Neural progenitor cell (in vitro differentiated cells): Measurements from ENCODE around the gene TSPAN4.

Experiments
- EZH2 ChIP-seq: fragments of 200-600 bp; sonication (generic); IDR thresholded peaks from 2 replicates; pipeline ENCODE4 v1.6.1; 2017; ENCODE audit warnings: antibody characterized with exemption, mild to moderate bottlenecking, moderate library complexity
- EZH2phosphoT487 ChIP-seq: fragments of 200-600 bp; sonication (generic); IDR thresholded peaks from 2 replicates; pipeline ENCODE4 v1.6.1; 2017; ENCODE audit warnings: antibody characterized with exemption
- TF ChIP-seq, protein P1 (sequence below): fragments of 200-600 bp; sonication (generic); IDR thresholded peaks from 2 replicates; pipeline ENCODE4 v1.5.1; 2017; ENCODE audit warnings: antibody characterized with exemption, mild to moderate bottlenecking

DNA sequence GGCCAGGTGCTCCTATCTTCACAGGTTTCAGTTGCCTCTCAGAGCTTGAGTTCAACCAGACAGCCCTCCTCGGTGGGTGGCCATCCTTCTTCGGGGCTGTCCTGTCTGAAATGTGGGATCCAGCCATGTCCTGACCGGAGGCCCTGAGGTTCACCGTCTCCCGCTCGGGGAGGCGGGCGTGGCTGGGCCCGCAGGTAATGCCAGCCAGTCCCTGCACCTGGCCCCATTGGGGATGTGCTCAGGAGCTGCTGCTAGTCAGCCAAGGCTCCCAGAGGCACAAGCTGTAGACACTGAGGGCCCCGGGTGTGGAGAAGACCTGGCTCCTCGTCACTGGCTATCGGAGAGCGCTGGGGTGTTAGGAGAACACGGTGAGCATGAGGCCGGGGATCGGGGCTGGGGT, 32.6 kb downstream of the TSPAN4 start:
- TF ChIP-seq EZH2phosphoT487 = no peak
- TF ChIP-seq, protein P1, sequence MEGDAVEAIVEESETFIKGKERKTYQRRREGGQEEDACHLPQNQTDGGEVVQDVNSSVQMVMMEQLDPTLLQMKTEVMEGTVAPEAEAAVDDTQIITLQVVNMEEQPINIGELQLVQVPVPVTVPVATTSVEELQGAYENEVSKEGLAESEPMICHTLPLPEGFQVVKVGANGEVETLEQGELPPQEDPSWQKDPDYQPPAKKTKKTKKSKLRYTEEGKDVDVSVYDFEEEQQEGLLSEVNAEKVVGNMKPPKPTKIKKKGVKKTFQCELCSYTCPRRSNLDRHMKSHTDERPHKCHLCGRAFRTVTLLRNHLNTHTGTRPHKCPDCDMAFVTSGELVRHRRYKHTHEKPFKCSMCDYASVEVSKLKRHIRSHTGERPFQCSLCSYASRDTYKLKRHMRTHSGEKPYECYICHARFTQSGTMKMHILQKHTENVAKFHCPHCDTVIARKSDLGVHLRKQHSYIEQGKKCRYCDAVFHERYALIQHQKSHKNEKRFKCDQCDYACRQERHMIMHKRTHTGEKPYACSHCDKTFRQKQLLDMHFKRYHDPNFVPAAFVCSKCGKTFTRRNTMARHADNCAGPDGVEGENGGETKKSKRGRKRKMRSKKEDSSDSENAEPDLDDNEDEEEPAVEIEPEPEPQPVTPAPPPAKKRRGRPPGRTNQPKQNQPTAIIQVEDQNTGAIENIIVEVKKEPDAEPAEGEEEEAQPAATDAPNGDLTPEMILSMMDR = no peak
- TF ChIP-seq EZH2 = no peak
